Omental fat pad (tissue), 4 donors: Measurements from ENCODE around the gene ARHGAP6. TPM values are rescaled to one million over a fixed set of nuclear protein-coding genes. Genes with fewer than 3 reads are reported as not detected.

Source experiments
- ATAC-seq: fragments of 150-250 bp; one replicate; pipeline ENCODE4 v1.9.1; 2016; ENCODE audit warnings: mild to moderate bottlenecking, moderate library complexity; ENCODE audit not compliant: low FRiP score
- DNase-seq: peaks from one replicate; pipeline ENCODE4 v3.0.0-alpha.2; 2019; ENCODE audit warnings: low spot score
- CTCF ChIP-seq, 3 donors: fragments of 450-650 bp; IDR thresholded peaks; one replicate each; pipeline ENCODE4 v1.5.1; 2016 to 2017; ENCODE audit warnings: antibody characterized with exemption in 3 of 3, mild to moderate bottlenecking in 3 of 3, moderate library complexity in 2 of 3
- total RNA-seq, 4 donors: library from RNA; depleted of rRNA; stranded (reverse); fragments of >200 nt; gene quantifications; one replicate each; pipeline ENCODE4 v1.1.0, GENCODE V29; 2016

Gene ARHGAP6
- total RNA-seq, 4 donors from 2014 or later = 20.4 to 45.5 (median 25.1) TPM

DNA sequence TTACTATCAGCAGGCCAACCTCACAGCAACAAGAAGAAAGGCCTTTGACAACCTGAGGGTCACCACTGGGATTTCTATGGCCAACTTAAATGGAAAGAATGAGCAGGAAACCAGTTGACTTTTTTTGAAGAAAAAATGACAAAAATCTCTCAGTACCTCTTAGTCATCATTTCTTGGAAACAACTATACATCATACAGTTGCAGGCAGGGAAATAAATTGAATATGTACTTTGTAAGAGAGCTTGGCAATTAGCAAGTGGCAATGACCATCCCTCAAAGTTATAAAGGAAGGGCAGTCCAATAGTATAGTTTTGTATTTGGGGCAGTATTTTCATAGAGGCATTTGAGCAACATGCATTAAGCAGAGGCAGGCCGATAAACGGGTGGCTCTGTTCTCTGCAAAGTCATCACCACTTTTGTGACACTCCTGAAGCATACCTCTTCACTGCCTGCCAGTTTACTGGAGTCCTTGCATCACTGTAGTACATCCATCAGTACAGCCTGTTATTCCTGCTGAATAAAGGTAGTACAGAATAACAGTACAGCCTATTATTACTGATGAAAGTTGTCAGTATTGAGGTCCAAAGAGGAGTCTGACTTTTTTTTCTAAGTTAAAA is 455.8 kb downstream of the ARHGAP6 start:
- TF ChIP-seq CTCF (IDR thresholded peaks at IDR 0.05) = no peak
- DNase-seq = no peak
- no peak for ATAC-seq

- TF ChIP-seq CTCF (IDR thresholded peaks at IDR 0.05) = no peak
- DNase-seq (no peak), ATAC-seq (no peak)
Observed at GRCh38 chrX:11206716-11207115, 459.0 kb downstream of the ARHGAP6 start.

GRCh38 chrX:11205796-11206195 is 459.9 kb downstream of the ARHGAP6 start:
- ATAC-seq = no peak

DNA sequence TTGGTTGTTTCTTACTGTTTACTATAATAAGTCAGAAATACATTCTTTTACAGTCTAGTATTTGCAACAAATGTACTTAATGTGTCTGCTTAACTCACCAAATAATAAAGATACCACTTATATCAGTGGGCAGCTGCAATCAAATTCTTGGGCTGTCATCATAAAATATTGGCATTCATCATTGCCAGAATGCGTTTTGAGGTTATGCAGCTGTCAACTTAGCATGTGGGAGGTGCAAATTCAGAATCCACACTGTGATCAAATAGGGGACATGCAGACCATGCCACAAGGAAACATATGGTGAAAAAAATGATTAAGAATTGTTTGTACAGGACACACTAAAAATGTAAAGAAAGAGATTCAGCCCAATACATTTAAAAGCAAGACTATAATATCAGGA is 468.0 kb downstream of the ARHGAP6 start:
- no peak for TF ChIP-seq CTCF (IDR thresholded peaks at IDR 0.05)
- ATAC-seq (no peak), DNase-seq (no peak)

More at GRCh38 chrX:11205796-11206195, 459.9 kb downstream of the ARHGAP6 start:
- no peak for TF ChIP-seq CTCF (IDR thresholded peaks at IDR 0.05)
- DNase-seq = no peak

- DNase-seq (no peak), ATAC-seq (no peak)
- no peak for TF ChIP-seq CTCF (IDR thresholded peaks at IDR 0.05)
Observed at GRCh38 chrX:11196476-11196875, 469.2 kb downstream of the ARHGAP6 start.

GRCh38 chrX:11193035-11193469 is 472.7 kb downstream of the ARHGAP6 start:
- ATAC-seq = no peak
- TF ChIP-seq CTCF (IDR thresholded peaks at IDR 0.05) = no peak

GRCh38 chrX:11190745-11191510 is 474.8 kb downstream of the ARHGAP6 start:
- TF ChIP-seq CTCF (IDR thresholded peaks at IDR 0.05) = no peak
- DNase-seq (no peak), ATAC-seq (no peak)

More at GRCh38 chrX:11193035-11193469, 472.7 kb downstream of the ARHGAP6 start:
- DNase-seq = no peak
